KOPT-K1 (cell line): ENCODE results near the gene ALOX12B.

Experiments
- H3K27ac ChIP-seq: fragments of 200-600 bp; sonication (generic); 2 replicates; pipeline ENCODE4 v1.5.1; 2016; ENCODE audit warnings: antibody characterized with exemption, mild to moderate bottlenecking, low read depth, low read length; ENCODE audit not compliant: poor library complexity, severe bottlenecking
- H3K36me3 ChIP-seq: fragments of 200-600 bp; sonication (generic); 2 replicates; pipeline ENCODE4 v1.5.1; 2017; ENCODE audit warnings: antibody characterized with exemption, mild to moderate bottlenecking, low read length, moderate library complexity; ENCODE audit not compliant: insufficient read depth
- H3K9me3 ChIP-seq: fragments of 200-600 bp; sonication (generic); 2 replicates; pipeline ENCODE4 v1.5.1; 2017; ENCODE audit warnings: antibody characterized with exemption, low read length, mild to moderate bottlenecking; ENCODE audit not compliant: insufficient read depth, poor library complexity, severe bottlenecking

Gene ALOX12B

DNA sequence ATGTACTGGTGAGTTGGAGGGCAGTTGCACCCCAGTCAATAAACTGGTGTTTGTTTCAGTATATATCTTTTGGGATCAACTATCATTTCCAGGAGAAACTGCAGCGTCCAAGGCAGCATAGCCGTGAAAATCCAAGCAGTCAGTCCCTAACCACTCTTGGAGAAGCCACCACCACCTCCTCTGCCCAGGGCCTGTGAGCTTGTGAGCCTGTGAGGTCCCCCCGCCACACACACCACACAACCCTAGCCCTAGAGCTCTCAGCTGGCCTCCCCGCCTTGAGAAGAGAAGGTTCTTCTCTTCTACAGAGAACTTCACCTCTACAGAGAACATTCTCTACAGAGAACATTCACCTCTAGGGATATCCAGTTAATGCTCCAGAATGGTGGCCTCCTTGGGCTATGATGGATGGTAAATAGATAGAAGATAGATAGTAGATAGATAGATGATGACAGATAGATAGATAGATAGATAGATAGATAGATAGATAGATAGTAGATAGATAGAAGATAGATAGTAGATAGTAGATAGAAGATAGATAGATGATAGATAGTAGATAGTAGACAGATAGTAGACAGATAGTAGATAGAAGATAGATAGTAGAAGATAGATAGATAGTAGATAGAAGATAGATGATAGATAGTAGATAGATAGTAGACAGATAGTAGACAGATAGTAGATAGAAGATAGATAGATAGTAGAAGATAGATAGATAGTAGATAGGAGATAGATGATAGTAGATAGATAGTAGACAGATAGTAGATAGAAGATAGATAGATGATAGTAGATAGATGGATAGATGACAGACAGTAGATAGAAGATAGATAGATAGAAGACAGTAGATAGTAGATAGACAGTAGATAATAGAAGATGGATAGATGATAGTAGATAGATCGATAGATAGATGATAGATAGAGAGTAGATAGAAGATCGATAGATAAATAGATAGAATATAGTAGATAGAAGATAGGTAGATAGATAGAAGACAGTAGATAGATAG, 35.0 kb downstream of the ALOX12B start:
- Histone ChIP-seq H3K27ac (no peak overlapping the region), H3K9me3 (no peaks in the 10 kb centered on the region)

DNA sequence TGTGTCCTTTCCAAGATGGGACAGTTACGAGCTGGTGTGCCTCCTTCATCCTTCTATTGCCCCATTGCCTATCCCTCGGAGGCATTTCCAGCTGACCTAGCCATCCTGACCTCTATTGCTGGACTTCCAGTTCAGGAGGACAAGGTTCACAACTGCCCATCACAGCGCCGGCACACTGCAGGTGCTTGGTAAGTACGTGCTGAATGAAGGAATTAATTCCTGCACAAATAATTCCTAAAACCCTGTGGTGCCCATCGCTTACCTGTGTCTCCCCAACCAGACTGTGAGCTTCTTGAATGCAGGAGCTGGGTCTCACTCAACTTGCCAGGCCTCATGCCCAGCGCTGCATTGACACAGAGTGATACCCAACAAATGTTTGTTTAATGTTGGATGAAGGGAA, 35.7 kb downstream of the ALOX12B start:
- Histone ChIP-seq H3K36me3 (no peaks in the 10 kb centered on the region), H3K27ac (no peak overlapping the region), H3K9me3 (no peaks in the 10 kb centered on the region)

More for the DNA sequence above, 35.0 kb downstream of the ALOX12B start:
- H3K36me3 ChIP-seq, result no peaks in the 10 kb centered on the region

DNA sequence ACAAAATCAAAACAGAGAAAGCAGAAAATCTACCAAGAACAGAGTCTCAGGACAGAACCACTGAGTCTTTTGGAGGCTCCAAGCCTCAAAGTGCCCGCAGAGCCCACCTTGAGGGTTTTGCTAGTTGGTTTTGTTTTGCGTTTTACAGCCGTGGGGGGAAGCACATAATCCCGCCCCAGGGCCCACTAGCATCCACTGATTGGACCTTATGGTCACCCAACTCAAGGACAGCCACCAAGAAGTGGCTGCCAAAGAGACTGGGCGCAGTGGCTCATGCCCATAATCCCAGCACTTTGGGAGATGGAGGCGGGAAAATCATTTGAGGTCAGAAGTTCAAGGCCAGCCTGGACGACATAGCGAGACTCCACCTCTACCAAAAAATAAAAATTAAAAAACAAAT, 38.8 kb downstream of the ALOX12B start:
- Histone ChIP-seq H3K27ac (no peak overlapping the region), H3K9me3 (no peaks in the 10 kb centered on the region), H3K36me3 (no peaks in the 10 kb centered on the region)

DNA sequence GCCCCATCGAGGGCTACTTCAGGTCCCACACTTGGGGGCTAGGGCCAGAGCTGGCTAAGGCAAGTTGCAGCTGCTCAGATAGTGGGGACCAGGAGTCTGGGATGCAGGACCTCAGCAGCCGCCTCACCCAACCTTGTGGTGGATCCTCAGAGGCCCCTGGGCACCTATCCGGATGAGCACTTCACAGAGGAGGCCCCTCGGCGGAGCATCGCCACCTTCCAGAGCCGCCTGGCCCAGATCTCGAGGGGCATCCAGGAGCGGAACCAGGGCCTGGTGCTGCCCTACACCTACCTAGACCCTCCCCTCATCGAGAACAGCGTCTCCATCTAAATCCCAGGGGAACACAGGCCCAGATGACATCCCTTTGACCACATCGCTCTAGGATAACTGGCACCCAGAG, 39.3 kb downstream of the ALOX12B start:
- Histone ChIP-seq H3K27ac (no peak overlapping the region), H3K9me3 (no peaks in the 10 kb centered on the region), H3K36me3 (no peaks in the 10 kb centered on the region)

DNA sequence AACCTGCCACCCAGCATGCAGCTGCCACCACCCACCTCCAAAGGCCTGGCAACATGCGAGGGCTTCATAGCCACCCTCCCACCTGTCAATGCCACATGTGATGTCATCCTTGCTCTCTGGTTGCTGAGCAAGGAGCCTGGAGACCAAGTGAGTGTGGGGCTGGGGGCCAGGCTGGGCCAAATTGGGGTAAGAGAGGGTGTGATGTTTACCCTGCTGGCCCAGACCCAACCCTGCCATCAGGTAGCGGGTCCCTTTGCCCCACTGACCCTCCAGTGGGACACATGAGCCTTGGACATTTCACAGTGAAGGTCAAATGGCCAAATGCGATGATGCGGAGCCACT, 39.8 kb downstream of the ALOX12B start:
- no peaks in the 10 kb centered on the region for H3K9me3 ChIP-seq
- no peaks in the 10 kb centered on the region for H3K36me3 ChIP-seq
- no peak overlapping the region for H3K27ac ChIP-seq

DNA sequence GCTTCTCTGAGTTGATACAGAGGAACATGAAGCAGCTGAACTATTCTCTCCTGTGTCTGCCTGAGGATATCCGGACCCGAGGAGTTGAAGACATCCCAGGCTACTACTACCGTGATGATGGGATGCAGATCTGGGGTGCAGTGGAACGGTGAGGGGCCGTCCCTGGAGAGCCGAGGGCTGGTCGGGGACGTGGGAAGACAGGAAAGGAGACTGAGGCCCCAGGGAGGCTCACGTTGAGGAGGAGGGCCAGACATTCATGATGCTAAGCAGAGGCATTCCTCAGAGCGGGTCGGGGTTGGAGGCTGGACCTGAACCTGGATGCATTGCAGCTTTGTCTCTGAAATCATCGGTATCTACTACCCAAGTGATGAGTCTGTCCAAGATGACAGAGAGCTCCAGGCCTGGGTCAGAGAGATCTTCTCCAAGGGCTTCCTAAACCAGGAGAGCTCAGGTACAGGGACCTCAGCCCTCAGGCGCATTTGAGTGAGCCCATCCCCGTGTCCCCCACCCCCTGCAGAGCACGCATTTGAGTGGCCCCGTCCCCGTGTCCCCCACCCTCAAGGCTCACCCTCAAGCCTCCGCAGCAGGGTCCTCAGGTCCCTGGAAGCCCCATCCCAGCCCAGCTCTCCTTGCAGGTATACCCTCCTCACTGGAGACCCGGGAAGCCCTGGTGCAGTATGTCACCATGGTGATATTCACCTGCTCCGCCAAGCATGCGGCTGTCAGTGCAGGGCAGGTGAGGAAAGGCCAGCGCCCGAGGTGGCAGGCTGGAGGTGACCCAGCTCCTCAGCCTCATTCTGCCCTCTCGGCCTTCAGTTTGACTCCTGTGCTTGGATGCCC, 40.4 kb downstream of the ALOX12B start:
- Histone ChIP-seq H3K9me3 (no peaks in the 10 kb centered on the region), H3K27ac (no peak overlapping the region), H3K36me3 (no peaks in the 10 kb centered on the region)

DNA sequence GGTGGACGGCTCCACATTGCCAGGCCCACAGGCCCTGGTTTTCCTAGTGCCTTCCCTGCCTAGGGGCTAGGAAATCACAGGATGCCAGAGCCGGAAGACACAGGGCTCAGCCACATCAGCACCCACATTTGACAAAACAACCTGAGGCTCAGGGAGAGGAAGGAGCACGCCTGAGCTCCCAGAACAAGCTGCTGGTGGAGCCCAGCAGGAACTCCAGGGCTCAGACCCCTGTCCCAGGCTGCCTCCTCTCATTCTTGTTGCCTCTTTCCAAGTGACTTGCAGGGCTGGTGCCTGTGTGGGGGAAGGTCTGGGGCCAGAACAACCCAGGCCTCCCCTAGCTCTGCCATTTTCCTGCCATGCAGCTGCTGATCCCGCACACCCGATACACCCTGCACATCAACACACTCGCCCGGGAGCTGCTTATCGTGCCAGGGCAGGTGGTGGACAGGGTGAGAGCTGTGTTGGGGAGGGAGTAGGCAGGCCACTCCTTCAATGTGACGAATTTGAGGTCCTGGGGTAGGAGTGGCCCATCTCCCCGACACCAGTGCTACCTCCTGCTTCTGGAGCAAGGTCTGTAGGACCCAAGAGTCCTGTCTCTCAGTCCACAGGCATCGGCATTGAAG, 41.1 kb downstream of the ALOX12B start:
- no peak overlapping the region for H3K27ac ChIP-seq
- no peaks in the 10 kb centered on the region for H3K9me3 ChIP-seq
- H3K36me3 ChIP-seq, result no peaks in the 10 kb centered on the region

DNA sequence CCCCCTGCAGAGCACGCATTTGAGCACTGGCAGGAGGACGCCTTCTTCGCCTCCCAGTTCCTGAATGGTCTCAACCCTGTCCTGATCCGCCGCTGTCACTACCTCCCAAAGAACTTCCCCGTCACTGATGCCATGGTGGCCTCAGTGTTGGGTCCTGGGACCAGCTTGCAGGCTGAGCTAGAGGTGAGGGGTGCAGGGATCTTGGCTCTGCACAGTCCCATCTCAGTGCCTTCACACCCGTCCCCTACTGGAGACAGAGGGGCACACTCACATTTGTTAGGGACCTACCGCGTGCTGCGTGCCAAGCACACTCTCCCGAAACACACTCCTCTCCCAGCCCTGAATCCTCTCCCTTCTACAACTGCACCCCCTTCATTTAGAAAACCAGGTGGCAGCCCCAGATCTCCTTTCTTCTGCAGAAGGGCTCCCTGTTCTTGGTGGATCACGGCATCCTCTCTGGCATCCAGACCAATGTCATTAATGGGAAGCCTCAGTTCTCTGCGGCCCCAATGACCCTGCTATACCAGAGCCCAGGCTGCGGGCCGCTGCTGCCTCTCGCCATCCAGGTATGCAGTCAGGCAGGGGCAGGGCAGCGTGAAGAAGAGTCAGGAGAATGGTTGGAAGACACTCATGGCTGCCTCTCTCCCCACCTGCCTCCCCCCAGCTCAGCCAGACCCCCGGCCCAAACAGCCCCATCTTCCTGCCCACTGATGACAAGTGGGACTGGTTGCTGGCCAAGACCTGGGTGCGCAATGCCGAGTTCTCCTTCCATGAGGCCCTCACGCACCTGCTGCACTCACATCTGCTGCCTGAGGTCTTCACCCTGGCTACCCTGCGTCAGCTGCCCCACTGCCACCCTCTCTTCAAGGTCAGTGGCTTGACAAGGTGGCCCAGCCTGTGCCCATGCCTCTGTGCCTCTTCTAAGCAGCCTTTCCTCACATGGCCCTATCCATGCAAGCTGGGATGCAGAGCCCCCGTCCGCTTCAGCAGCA, 42.4 kb downstream of the ALOX12B start:
- Histone ChIP-seq H3K9me3 (no peaks in the 10 kb centered on the region), H3K36me3 (no peaks in the 10 kb centered on the region), H3K27ac (no peak overlapping the region)

DNA sequence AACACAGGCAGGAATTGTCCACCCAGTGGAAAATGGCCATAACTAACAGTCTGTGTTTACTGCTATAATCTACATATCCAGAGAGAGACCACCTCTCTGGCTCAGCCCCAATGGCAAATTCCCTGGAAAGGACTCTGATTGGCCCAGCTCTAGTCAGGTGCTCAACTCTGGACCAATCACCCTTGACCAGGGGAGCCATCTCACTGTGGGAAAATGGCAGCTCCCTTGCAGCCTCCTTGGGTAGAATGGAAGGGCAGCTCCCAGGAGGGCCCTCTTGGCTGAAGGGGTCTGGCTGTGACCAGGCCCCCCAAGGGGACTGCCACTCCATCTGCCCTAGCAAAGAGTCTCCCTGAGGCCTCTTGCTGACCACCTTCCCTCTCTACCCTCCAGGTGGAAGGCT, 45.5 kb downstream of the ALOX12B start:
- no peaks in the 10 kb centered on the region for H3K9me3 ChIP-seq
- H3K27ac ChIP-seq, result no peak overlapping the region
- no peaks in the 10 kb centered on the region for H3K36me3 ChIP-seq

DNA sequence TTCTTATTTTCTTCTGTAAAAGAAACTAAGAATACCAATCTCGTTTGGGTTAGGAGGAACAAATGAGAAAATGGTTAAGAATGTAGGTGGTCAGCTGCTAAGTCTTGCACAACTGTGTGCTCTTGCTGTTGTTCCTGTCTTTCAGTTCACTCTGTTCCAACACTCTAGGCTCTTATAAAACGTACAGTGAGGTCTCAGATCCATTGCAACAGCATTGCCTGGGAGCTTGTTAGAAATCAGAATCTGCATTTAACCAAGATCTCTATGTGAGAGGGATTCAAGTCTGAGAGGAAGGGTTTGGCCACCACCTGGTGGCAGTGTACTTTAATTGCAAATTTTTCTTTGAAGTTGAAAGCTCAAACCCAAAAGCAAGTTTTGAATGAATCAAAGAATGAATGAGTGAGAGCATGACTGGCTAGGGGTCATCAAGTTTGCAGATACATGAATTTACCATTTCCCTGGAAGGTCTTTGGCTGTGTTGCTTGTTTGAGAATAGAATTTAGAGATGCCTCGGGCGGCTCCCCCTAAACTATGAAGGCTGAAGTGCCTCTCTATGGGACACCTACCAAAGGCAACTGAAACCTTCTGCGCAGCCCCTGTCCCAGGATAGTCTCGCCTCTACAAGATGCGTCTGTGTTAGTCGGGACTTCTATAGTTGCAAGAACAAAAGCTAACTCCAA, 46.1 kb downstream of the ALOX12B start:
- no peaks in the 10 kb centered on the region for H3K9me3 ChIP-seq
- H3K36me3 ChIP-seq, result no peaks in the 10 kb centered on the region
- no peak overlapping the region for H3K27ac ChIP-seq

DNA sequence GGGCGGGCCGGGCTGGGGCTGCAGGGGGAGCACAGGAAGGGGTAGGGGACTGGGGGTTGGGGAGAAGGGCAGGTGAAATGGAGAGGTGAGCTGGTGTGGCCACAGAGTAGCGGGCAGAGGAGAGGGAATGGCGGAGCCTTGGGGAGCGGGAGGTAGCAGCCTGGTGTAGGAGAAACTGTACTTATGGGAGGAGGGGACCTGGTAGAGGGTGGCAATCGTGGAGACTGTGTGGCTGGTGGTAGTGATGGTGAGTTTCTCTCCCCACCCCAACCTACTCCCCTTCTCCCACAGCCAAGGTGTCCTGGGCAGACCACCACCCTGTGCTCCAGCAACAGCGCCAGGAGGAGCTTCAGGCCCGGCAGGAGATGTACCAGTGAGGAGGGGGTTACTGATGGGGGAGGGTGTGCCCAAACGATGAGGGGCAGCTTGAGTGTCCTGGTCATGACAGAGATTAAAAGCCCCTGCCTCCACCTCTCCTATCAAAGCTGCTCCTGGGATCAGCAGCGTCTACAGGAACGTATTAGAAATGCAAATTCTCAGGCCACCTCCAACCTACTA, 47.8 kb downstream of the ALOX12B start:
- H3K36me3 ChIP-seq, result no peaks in the 10 kb centered on the region
- H3K27ac ChIP-seq, result no peak overlapping the region
- no peaks in the 10 kb centered on the region for H3K9me3 ChIP-seq

DNA sequence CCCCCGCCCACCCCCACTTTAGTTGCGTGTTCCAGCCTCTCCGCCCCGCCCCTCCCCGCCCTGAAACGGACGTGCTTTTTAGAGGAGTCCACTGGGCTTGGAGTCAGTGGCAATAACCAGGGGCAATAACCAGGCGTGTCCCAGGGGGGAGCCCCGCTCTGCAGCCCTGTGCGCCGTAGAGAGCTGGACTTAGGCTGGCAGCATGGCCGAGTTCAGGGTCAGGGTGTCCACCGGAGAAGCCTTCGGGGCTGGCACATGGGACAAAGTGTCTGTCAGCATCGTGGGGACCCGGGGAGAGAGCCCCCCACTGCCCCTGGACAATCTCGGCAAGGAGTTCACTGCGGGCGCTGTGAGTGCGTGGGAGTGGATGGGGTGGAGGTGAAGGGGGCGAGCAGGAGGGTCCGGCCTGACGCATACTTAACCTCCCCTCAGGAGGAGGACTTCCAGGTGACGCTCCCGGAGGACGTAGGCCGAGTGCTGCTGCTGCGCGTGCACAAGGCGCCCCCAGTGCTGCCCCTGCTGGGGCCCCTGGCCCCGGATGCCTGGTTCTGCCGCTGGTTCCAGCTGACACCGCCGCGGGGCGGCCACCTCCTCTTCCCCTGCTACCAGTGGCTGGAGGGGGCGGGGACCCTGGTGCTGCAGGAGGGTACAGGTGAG, 48.4 kb downstream of the ALOX12B start, which contains the start of gene ALOX15B:
TSS of gene ALOX15B (plus strand) at position 106 of the 657 bp plus-strand sequence. CDS start at position 203, 97 bp downstream.
- Histone ChIP-seq H3K9me3 (no peaks in the 10 kb centered on the region), H3K27ac (no peak within 1 kb of the TSS), H3K36me3 (no peaks in the 10 kb centered on the region)

DNA sequence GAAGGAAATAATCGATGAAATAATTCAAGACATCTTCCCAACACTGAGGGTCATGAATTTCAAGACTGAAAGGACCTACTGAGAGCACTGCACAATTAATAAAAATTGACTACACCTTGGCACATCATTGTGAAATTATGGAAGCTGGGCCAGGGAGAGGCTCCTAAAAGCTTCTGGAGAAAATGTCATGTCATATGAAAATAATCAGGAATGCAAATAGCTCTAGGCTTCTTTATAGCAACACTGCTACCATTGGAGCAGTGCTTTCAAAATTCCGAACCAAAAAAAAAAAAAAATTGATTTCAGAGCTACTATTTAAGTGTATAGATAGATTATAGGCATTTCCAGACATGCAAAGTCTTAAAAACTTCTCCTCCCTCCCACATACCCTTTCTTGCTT, 55.1 kb downstream of the ALOX12B start:
- Histone ChIP-seq H3K9me3 (no peaks in the 10 kb centered on the region), H3K36me3 (no peaks in the 10 kb centered on the region), H3K27ac (no peak overlapping the region)
